ENCODE results near the gene BRCC3.

DNA sequence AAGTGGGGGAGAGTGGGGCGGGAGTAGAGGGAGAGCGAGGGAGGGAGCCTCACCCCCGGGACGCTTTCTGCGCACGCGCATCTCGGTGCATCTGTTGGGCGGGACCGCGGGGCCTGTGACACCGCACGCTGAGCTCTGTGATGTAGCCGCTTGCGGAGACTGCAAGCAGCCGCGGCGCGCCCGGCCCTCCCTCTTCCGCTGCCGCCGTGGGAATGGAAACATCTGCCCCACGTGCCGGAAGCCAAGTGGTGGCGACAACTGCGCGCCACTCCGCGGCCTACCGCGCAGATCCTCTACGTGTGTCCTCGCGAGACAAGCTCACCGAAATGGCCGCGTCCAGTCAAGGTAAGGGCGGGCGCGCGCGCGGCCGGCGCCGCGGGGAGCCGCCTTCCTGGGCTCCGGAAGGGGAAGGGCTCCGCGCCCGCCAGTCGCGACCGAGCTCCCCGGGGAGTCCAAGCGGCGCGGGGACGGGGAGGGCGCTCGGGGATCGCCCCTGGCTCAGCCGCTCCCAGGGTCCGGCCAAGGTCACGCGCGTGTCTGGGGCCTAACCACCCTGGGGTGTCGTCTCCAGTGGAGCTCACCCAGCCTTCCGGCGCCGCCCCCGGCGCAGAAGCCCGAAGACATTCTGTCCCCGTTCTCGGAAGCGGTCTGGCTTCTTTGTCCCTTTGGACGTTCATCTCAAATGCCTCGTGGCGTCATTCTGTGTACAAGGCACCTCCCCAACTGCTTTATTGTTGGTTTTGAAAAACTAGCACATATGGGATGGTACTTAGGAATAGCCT, 44.4 kb upstream of the BRCC3 start, which contains the start of gene FUNDC2:
- no peak for TF ChIP-seq EZH2phosphoT487 (IDR thresholded peaks at IDR 0.05; ENCODE audit: borderline replicate concordance, low read length)
- TF ChIP-seq, protein P1, sequence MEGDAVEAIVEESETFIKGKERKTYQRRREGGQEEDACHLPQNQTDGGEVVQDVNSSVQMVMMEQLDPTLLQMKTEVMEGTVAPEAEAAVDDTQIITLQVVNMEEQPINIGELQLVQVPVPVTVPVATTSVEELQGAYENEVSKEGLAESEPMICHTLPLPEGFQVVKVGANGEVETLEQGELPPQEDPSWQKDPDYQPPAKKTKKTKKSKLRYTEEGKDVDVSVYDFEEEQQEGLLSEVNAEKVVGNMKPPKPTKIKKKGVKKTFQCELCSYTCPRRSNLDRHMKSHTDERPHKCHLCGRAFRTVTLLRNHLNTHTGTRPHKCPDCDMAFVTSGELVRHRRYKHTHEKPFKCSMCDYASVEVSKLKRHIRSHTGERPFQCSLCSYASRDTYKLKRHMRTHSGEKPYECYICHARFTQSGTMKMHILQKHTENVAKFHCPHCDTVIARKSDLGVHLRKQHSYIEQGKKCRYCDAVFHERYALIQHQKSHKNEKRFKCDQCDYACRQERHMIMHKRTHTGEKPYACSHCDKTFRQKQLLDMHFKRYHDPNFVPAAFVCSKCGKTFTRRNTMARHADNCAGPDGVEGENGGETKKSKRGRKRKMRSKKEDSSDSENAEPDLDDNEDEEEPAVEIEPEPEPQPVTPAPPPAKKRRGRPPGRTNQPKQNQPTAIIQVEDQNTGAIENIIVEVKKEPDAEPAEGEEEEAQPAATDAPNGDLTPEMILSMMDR (IDR thresholded peaks at IDR 0.05; ENCODE audit: low read depth, low read length, poor library complexity, severe bottlenecking): no peak
